Right lobe of liver (tissue), 6 donors: ENCODE measurements around the gene GAS5. TPM values are rescaled to one million over a fixed set of nuclear protein-coding genes. Genes with fewer than 3 reads are reported as not detected.

Experiments used
- ATAC-seq, 4 donors: fragments of 200-7000 bp; cut with Tn5 transposase; one replicate each; pipeline ENCODE4 v1.9.1; 2020; ENCODE audit warnings: mild to moderate bottlenecking in 4 of 4, moderate library complexity in 4 of 4
- DNase-seq, 3 donors: peaks; one replicate each; pipeline ENCODE4 v3.0.0-alpha.2; 2020
- H3K27ac ChIP-seq, 3 donors: fragments of 200-600 bp; one replicate each; pipeline ENCODE4 v1.8.0; 2022
- H3K27me3 ChIP-seq, 2 donors: fragments of 200-600 bp; one replicate each; pipeline ENCODE4 v1.8.0; 2022
- H3K36me3 ChIP-seq, 4 donors: fragments of 200-600 bp; sonication (generic) in 1 of 4; one replicate each; pipeline versions ENCODE4 v1.5.1 to v1.8.0; 2017 to 2022; ENCODE audit warnings: control low read depth in 1 of 4
- H3K4me1 ChIP-seq, 4 donors: fragments of 200-600 bp; sonication (generic) in 1 of 4; one replicate each; pipeline versions ENCODE4 v1.5.1 to v1.8.0; 2017 to 2022; ENCODE audit warnings: control low read depth in 1 of 4
- H3K4me3 ChIP-seq, 3 donors: fragments of 200-600 bp; one replicate each; pipeline ENCODE4 v1.8.0; 2022
- H3K9me3 ChIP-seq, 4 donors: fragments of 200-600 bp; sonication (generic) in 1 of 4; one replicate each; pipeline versions ENCODE4 v1.5.1 to v1.8.0; 2017 to 2022; ENCODE audit warnings: control low read depth in 1 of 4
- CTCF ChIP-seq, 4 donors: fragments of 200-600 bp in 3 of 4; fragments of 450-650 bp in 1 of 4; IDR thresholded peaks; one replicate each; pipeline versions ENCODE4 v1.5.1 to v1.8.0; 2016 to 2022; ENCODE audit warnings: antibody characterized with exemption in 4 of 4, mild to moderate bottlenecking in 2 of 4
- POLR2A ChIP-seq: fragments of 450-650 bp; IDR thresholded peaks from one replicate; pipeline ENCODE4 v1.6.1; 2017; ENCODE audit warnings: antibody characterized with exemption, mild to moderate bottlenecking
- WGBS: methylation state at CpG from one replicate; pipeline ENCODE4 v1.1.6; 2018; ENCODE audit warnings: low coverage, low lambda C conversion rate; ENCODE audit not compliant: insufficient coverage; ENCODE audit errors: missing lambda C conversion rate; 5-methylcytosine and 5-hydroxymethylcytosine counted together
- intact Hi-C, 2 donors: fragments of 100-400 bp; cut with DNase I; formaldehyde crosslinking; loops; one replicate each; pipeline versions ENCODE4 v1.11.2 to v1.14.1; 2022
- total RNA-seq, 6 experiments: library from RNA; depleted of rRNA in 2 of 6; stranded (reverse); fragments of >200 nt in 2 of 6; fragmentation: NEBNext Ultra II Directional in 3 of 6; extraction: Animal tissue kit (Norgen Biotek cat#: 25700) in 3 of 6; gene quantifications; one replicate each; pipeline versions ENCODE4 v1.1.0 to v1.2.4, GENCODE V29; 2016 to 2023
- donor health status: DM: no; HTN: yes; CAD: no.
- donor health status: DM: no; HTN: no; CAD: no.
- donor health status: DM: no; HTN: no; CAD: no.
- donor health status: DM: no; HTN: yes; CAD: no.
- donor health status: DM: no; HTN: yes; CAD: no.

The GAS5 gene
- total RNA-seq, 6 experiments from 2014 or later = 37.4 to 85.2 (median 61.5) TPM

- no peak overlapping the region for H3K4me3 ChIP-seq
- H3K36me3 ChIP-seq = peaks cover 0 to 44% (median 1%) of the 10 kb centered on the region in 4 donors
- DNase-seq = no peak
- H3K27me3 ChIP-seq = no peaks in the 10 kb centered on the region
- TF ChIP-seq CTCF (IDR thresholded peaks at IDR 0.05) = no peak
- TF ChIP-seq POLR2A = no peak
- no peak for ATAC-seq
- intact Hi-C loops = no loop called here
- H3K27ac ChIP-seq = no peak overlapping the region
- no peaks in the 10 kb centered on the region for H3K4me1 ChIP-seq
- no peaks in the 10 kb centered on the region for H3K9me3 ChIP-seq
- 75% methylated on average over 1 of the region's 1 CpG for WGBS
Measured at GRCh38 chr1:173856014-173856413, 11.8 kb downstream of the GAS5 start.

GRCh38 chr1:173853074-173853473 is 14.7 kb downstream of the GAS5 start:
- intact Hi-C loops = no loop called here
- H3K9me3 ChIP-seq = no peaks in the 10 kb centered on the region
- peak overlapping the region in 1 of 3 donors; percentile 18 for H3K27ac ChIP-seq
- no peak for DNase-seq
- WGBS = 69% methylated on average over 5 of the region's 5 CpGs
- TF ChIP-seq POLR2A (no peak), CTCF (IDR thresholded peaks at IDR 0.05) (no peak)
- ATAC-seq = peak; percentile 38 to 67 (median 48)
- H3K27me3 ChIP-seq = no peaks in the 10 kb centered on the region
- H3K4me3 ChIP-seq = no peak overlapping the region
- H3K36me3 ChIP-seq = peaks cover 0 to 29% (median 0%) of the 10 kb centered on the region in 4 donors
- H3K4me1 ChIP-seq = no peaks in the 10 kb centered on the region

- no peak for DNase-seq
- peaks cover 0 to 20% (median 0%) of the 10 kb centered on the region in 4 donors for H3K36me3 ChIP-seq
- H3K27me3 ChIP-seq = no peaks in the 10 kb centered on the region
- no peak overlapping the region for H3K27ac ChIP-seq
- H3K9me3 ChIP-seq = no peaks in the 10 kb centered on the region
- H3K4me3 ChIP-seq = no peak overlapping the region
- no peaks in the 10 kb centered on the region for H3K4me1 ChIP-seq
- no peak for TF ChIP-seq POLR2A
- no peak for TF ChIP-seq CTCF (IDR thresholded peaks at IDR 0.05)
- WGBS = 90% methylated on average over 4 of the region's 4 CpGs
- intact Hi-C loops = no loop called here
- ATAC-seq = no peak
Measured at GRCh38 chr1:173852105-173852504, 15.7 kb downstream of the GAS5 start.

GRCh38 chr1:173832748-173833147 is 35.0 kb downstream of the GAS5 start:
- H3K36me3 ChIP-seq = peaks cover 0 to 35% (median 10%) of the 10 kb centered on the region in 4 donors
- WGBS = 100% methylated on average over 1 of the region's 1 CpG
- no peak overlapping the region for H3K4me3 ChIP-seq
- ATAC-seq = no peak
- no peak for DNase-seq
- H3K4me1 ChIP-seq = no peaks in the 10 kb centered on the region
- H3K9me3 ChIP-seq = no peaks in the 10 kb centered on the region
- no peak overlapping the region for H3K27ac ChIP-seq
- H3K27me3 ChIP-seq = no peaks in the 10 kb centered on the region
- intact Hi-C loops = no loop called here
- TF ChIP-seq POLR2A = no peak
- no peak for TF ChIP-seq CTCF (IDR thresholded peaks at IDR 0.05)

- no peak for TF ChIP-seq POLR2A
- TF ChIP-seq CTCF (IDR thresholded peaks at IDR 0.05) = no peak
- 38% methylated on average over 2 of the region's 2 CpGs for WGBS
- H3K9me3 ChIP-seq = no peaks in the 10 kb centered on the region
- H3K36me3 ChIP-seq = peaks cover 0 to 7% (median 5%) of the 10 kb centered on the region in 4 donors
- no peak overlapping the region for H3K27ac ChIP-seq
- ATAC-seq = no peak
- intact Hi-C loops = no loop called here
- peaks cover 0 to 6% (median 0%) of the 10 kb centered on the region in 4 donors for H3K4me1 ChIP-seq
- H3K4me3 ChIP-seq = no peak overlapping the region
- DNase-seq = no peak
- H3K27me3 ChIP-seq = no peaks in the 10 kb centered on the region
Measured at GRCh38 chr1:173827611-173828010, 40.2 kb downstream of the GAS5 start.
